H1 (cell line): ENCODE results near the gene DLL1. TPM values are rescaled to one million over a fixed set of nuclear protein-coding genes. Genes with fewer than 3 reads are reported as not detected.

ENCODE experiments used
- BCL11A ChIP-seq, 2 experiments: IDR thresholded peaks; one replicate each; pipeline ENCODE4 v1.6.1; 2011; ENCODE audit warnings: low read depth in 2 of 2, low read length in 2 of 2, mild to moderate bottlenecking in 2 of 2
- EZH2 ChIP-seq: fragments of 200-600 bp; sonication (generic); IDR thresholded peaks from 2 replicates; pipeline ENCODE4 v1.7.1; 2012; ENCODE audit warnings: low read depth, mild to moderate bottlenecking, moderate library complexity, low read length, inconsistent platforms; ENCODE audit not compliant: severe bottlenecking
- JUND ChIP-seq: IDR thresholded peaks from 2 replicates; pipeline ENCODE4 v1.6.1; 2011; ENCODE audit warnings: mild to moderate bottlenecking, improper control_type of control experiment, low read length
- polyA plus RNA-seq, 7 experiments: library from polyadenylated mRNA; depleted of rRNA in 3 of 7; stranded (reverse) in 5 of 7; unstranded in 2 of 7; fragments of >200 nt in 5 of 7; fragments of 200-250 nt in 2 of 7; gene quantifications; 1 replicate in 5 of 7; 2 replicates in 1 of 7; 4 replicates in 1 of 7; pipeline versions ENCODE4 v1.2.1 to v1.2.3, GENCODE V29; 2011 to 2013; ENCODE audit warnings: missing spikeins in 2 of 7, mixed read lengths in 2 of 7
- total RNA-seq: library from RNA; stranded (reverse); fragmentation: NEBNext Ultra II Directional; extraction: Animal tissue kit (Norgen Biotek cat#: 25700); gene quantifications from 2 replicates; pipeline ENCODE4 v1.2.1, GENCODE V29; 2021

Gene DLL1
- total and polyA plus RNA-seq, 2 of the 8 experiments (the other 6 are each of a cell fraction or from before 2014, with no cell fraction given): 1.7 to 3.8 TPM

GRCh38 chr6:170243791-170244291 lies 47.0 kb downstream of the DLL1 start (continued):
- TF ChIP-seq EZH2 (no peak), BCL11A (IDR thresholded peaks at IDR 0.05; ENCODE audit: low read depth in 2 of 2, low read length in 2 of 2) (no peak), JUND (no peak)
